SJSA1 (cell line): ENCODE results near the gene FAM120B. TPM values are rescaled to one million over a fixed set of nuclear protein-coding genes. Genes with fewer than 3 reads are reported as not detected.
A peak's percentile ranks its signal among the peaks of the same experiment; 100 is the strongest.

Experiments used
- DNase-seq, 2 experiments: peaks; one replicate each; pipeline ENCODE4 v3.0.0-alpha.2; 2015 to 2020; ENCODE audit warnings: low spot score in 2 of 2, low read depth in 1 of 2
- H3K27ac ChIP-seq: fragments of 250-450 bp; sonication (Bioruptor Pico); 2 replicates; pipeline ENCODE4 v1.5.1; 2020; ENCODE audit warnings: mild to moderate bottlenecking, moderate library complexity
- H3K27me3 ChIP-seq: fragments of 250-450 bp; sonication (Bioruptor Pico); replicated peaks from 2 replicates; pipeline ENCODE4 v1.5.1; 2020; ENCODE audit warnings: mild to moderate bottlenecking, moderate library complexity
- H3K36me3 ChIP-seq: fragments of 250-450 bp; sonication (Bioruptor Pico); 2 replicates; pipeline ENCODE4 v1.5.1; 2020; ENCODE audit warnings: mild to moderate bottlenecking
- H3K4me1 ChIP-seq: fragments of 250-450 bp; sonication (Bioruptor Pico); replicated peaks from 2 replicates; pipeline ENCODE4 v1.6.1; 2021; ENCODE audit warnings: mild to moderate bottlenecking
- H3K4me3 ChIP-seq: fragments of 250-450 bp; sonication (Bioruptor Pico); 2 replicates; pipeline ENCODE4 v1.5.1; 2020; ENCODE audit warnings: mild to moderate bottlenecking
- H3K9me3 ChIP-seq: fragments of 250-450 bp; sonication (Bioruptor Pico); replicated peaks from 2 replicates; pipeline ENCODE4 v1.5.1; 2020; ENCODE audit warnings: mild to moderate bottlenecking
- total RNA-seq: library from RNA; depleted of rRNA; stranded (reverse); fragments of >200 nt; shearing (Covaris generic); gene quantifications from 2 replicates; pipeline ENCODE4 v1.2.3, GENCODE V29; 2014

Gene FAM120B
- total RNA-seq, 1 experiment from 2014 or later, result 15.0 TPM

- Histone ChIP-seq H3K4me3 (no peak overlapping the region), H3K36me3 (no peaks in the 10 kb centered on the region), H3K27ac (no peak overlapping the region), H3K27me3 (peaks cover 58% of the 10 kb centered on the region), H3K4me1 (peaks cover 18% of the 10 kb centered on the region), H3K9me3 (0 out of 2 replicates have a peak, but pooled peaks cover 2% of the 10 kb centered on the region)
- DNase-seq, result no peak
Observed at GRCh38 chr6:170286246-170286933, 20.2 kb upstream of the FAM120B start.

- peaks cover 23% of the 10 kb centered on the region for H3K4me1 ChIP-seq
- H3K9me3 ChIP-seq, result 0 out of 2 replicates have a peak, but pooled peaks cover 2% of the 10 kb centered on the region
- H3K4me3 ChIP-seq, result no peak overlapping the region
- peaks cover 63% of the 10 kb centered on the region for H3K27me3 ChIP-seq
- H3K36me3 ChIP-seq, result no peaks in the 10 kb centered on the region
- no peak for DNase-seq
- no peak overlapping the region for H3K27ac ChIP-seq
Observed at GRCh38 chr6:170286934-170287265, 19.7 kb upstream of the FAM120B start.

- Histone ChIP-seq H3K27me3 (peaks cover 69% of the 10 kb centered on the region), H3K4me3 (no peak overlapping the region), H3K4me1 (peaks cover 25% of the 10 kb centered on the region), H3K27ac (no peak overlapping the region), H3K36me3 (no peaks in the 10 kb centered on the region), H3K9me3 (0 out of 2 replicates have a peak, but pooled peaks cover 2% of the 10 kb centered on the region)
- DNase-seq, result no peak
Observed at GRCh38 chr6:170287371-170287876, 19.1 kb upstream of the FAM120B start.

- Histone ChIP-seq H3K9me3 (0 out of 2 replicates have a peak, but pooled peaks cover 2% of the 10 kb centered on the region), H3K4me3 (no peak overlapping the region), H3K27ac (no peak overlapping the region), H3K4me1 (peaks cover 25% of the 10 kb centered on the region), H3K36me3 (no peaks in the 10 kb centered on the region), H3K27me3 (peaks cover 76% of the 10 kb centered on the region)
- DNase-seq, result no peak
Observed at GRCh38 chr6:170288091-170288631, 18.4 kb upstream of the FAM120B start.

- Histone ChIP-seq H3K36me3 (no peaks in the 10 kb centered on the region), H3K4me1 (peaks cover 25% of the 10 kb centered on the region), H3K27ac (no peak overlapping the region), H3K4me3 (no peak overlapping the region), H3K9me3 (0 out of 2 replicates have a peak, but pooled peaks cover 2% of the 10 kb centered on the region), H3K27me3 (peaks cover 83% of the 10 kb centered on the region)
- no peak for DNase-seq
Observed at GRCh38 chr6:170288852-170289179, 17.7 kb upstream of the FAM120B start.

GRCh38 chr6:170289180-170289931 lies 17.2 kb upstream of the FAM120B start:
- Histone ChIP-seq H3K27ac (no peak overlapping the region), H3K9me3 (0 out of 2 replicates have a peak, but pooled peaks cover 2% of the 10 kb centered on the region), H3K36me3 (no peaks in the 10 kb centered on the region), H3K4me3 (peak overlapping the region; percentile 45), H3K27me3 (peaks cover 88% of the 10 kb centered on the region), H3K4me1 (peaks cover 25% of the 10 kb centered on the region)
- DNase-seq, result no peak

- H3K4me3 ChIP-seq, result peak overlapping the region; percentile 45
- 0 out of 2 replicates have a peak, but pooled peaks cover 2% of the 10 kb centered on the region for H3K9me3 ChIP-seq
- H3K27me3 ChIP-seq, result peaks cover 94% of the 10 kb centered on the region
- H3K4me1 ChIP-seq, result peaks cover 29% of the 10 kb centered on the region
- H3K27ac ChIP-seq, result no peak overlapping the region
- no peaks in the 10 kb centered on the region for H3K36me3 ChIP-seq
- DNase-seq, result peak in 1 of 2 experiments; percentile 38
Observed at GRCh38 chr6:170289951-170290295, 16.6 kb upstream of the FAM120B start.

GRCh38 chr6:170290296-170291128 lies 16.0 kb upstream of the FAM120B start, which contains the start of gene DLL1:
TSS of gene DLL1 (minus strand) at chr6:170291078. CDS start at chr6:170290139, 939 bp downstream.
- H3K9me3 ChIP-seq, result 0 out of 2 replicates have a peak, but pooled peaks cover 2% of the 10 kb centered on the region
- peak within 1 kb of the TSS; percentile 45 for H3K4me3 ChIP-seq
- no peaks in the 10 kb centered on the region for H3K36me3 ChIP-seq
- H3K27ac ChIP-seq, result no peak within 1 kb of the TSS
- peaks cover 97% of the 10 kb centered on the region for H3K27me3 ChIP-seq
- peaks cover 35% of the 10 kb centered on the region for H3K4me1 ChIP-seq
- peak; percentile 46 to 53 for DNase-seq

- Histone ChIP-seq H3K27ac (no peak overlapping the region), H3K9me3 (0 out of 2 replicates have a peak, but pooled peaks cover 11% of the 10 kb centered on the region), H3K36me3 (no peaks in the 10 kb centered on the region), H3K27me3 (peaks cover 99% of the 10 kb centered on the region), H3K4me3 (0 out of 2 replicates have a peak overlapping the region, but pooled peaks have one; percentile 12), H3K4me1 (peaks cover 45% of the 10 kb centered on the region)
- DNase-seq, result peak in 1 of 2 experiments; percentile 44
Observed at GRCh38 chr6:170291271-170292110, 15.1 kb upstream of the FAM120B start.

- no peak for DNase-seq
- H3K4me1 ChIP-seq, result peaks cover 46% of the 10 kb centered on the region
- no peaks in the 10 kb centered on the region for H3K36me3 ChIP-seq
- H3K4me3 ChIP-seq, result no peak overlapping the region
- H3K27ac ChIP-seq, result no peak overlapping the region
- H3K27me3 ChIP-seq, result peaks cover 99% of the 10 kb centered on the region
- 0 out of 2 replicates have a peak, but pooled peaks cover 11% of the 10 kb centered on the region for H3K9me3 ChIP-seq
Observed at GRCh38 chr6:170292111-170292406, 14.5 kb upstream of the FAM120B start.

- H3K27ac ChIP-seq, result no peak overlapping the region
- no peak overlapping the region for H3K4me3 ChIP-seq
- peak in 1 of 2 experiments; percentile 18 for DNase-seq
- 0 out of 2 replicates have a peak, but pooled peaks cover 11% of the 10 kb centered on the region for H3K9me3 ChIP-seq
- H3K36me3 ChIP-seq, result no peaks in the 10 kb centered on the region
- H3K27me3 ChIP-seq, result peaks cover 99% of the 10 kb centered on the region
- H3K4me1 ChIP-seq, result peaks cover 46% of the 10 kb centered on the region
Observed at GRCh38 chr6:170292407-170293158, 14.0 kb upstream of the FAM120B start.
